ENCODE measurements around the gene SERTAD2.

SERTAD2 gene

DNA sequence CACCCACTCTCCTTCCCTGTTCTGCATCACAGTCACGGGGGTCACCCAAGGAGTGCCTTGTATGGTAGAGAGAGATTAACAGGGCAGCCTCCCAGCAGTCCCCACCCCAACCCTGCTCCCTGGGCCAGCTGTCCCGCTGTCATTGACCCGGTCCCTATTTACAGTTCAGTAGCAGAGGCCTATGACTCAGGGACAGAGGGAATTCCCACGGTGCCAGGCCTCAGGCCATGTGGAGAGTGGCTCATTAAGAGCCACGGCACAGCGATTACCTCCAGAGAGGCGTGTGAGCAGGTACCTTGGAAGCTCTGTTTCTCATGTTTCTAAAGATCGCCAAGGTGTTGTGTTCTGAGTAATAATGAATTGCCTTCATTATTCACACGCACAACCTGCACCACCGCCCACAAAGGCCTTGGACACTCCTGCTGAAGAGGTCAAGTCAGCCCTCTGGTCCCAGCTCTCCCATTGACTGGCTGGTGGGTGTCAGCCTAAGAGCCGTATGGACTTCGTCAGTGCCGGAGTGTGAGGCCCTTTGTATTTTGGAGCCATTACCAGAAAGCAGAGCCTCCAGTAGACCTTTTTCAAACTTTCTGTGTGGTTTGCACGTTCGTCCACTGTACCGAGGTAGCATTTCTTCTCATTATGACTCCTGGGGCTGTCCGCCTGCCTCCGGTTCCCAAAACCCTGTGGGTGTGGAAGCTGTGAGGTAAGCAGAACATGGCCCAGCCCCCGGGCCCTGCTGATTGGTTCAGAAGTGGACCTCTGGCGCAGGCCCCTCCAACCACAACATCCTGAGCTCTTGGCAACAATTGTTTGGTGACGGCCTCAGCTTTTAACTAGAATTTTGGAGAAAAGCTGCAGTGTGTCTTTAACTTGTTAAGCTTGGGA is 47.0 kb downstream of the SERTAD2 start:
- no peak for DNase-seq

DNA sequence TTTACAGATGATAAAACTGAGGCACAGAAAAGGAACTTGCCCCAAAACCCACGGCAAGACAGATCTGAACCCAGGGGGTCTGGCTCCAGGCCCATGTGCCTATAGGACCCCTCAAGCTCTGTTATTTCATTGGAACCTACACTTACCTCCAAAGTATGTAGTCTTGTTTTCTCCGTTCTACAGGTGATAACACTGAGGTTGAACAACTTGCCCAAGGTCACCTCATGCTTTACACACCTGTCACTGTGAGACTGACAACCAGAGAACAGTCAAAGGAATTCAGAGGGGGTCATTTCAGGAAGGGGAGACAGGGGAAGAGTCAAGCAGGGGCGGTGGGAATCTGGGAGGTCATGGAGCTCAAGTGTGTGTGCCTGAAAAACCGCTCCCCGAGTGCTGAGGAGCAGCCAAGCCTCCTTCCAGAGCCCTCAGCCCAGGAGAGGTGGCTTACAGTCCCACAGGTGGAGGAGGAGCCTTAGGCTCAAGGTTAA is 47.7 kb downstream of the SERTAD2 start:
- no peak for DNase-seq

GRCh38 chr2:64605026-64605471 is 48.7 kb downstream of the SERTAD2 start:
- DNase-seq, result no peak

- no peak for DNase-seq
Measured at GRCh38 chr2:64604155-64604554, 49.6 kb downstream of the SERTAD2 start.

GRCh38 chr2:64602436-64602835 is 51.3 kb downstream of the SERTAD2 start:
- DNase-seq, result no peak

GRCh38 chr2:64601785-64602391 is 51.8 kb downstream of the SERTAD2 start:
- no peak for DNase-seq

DNA sequence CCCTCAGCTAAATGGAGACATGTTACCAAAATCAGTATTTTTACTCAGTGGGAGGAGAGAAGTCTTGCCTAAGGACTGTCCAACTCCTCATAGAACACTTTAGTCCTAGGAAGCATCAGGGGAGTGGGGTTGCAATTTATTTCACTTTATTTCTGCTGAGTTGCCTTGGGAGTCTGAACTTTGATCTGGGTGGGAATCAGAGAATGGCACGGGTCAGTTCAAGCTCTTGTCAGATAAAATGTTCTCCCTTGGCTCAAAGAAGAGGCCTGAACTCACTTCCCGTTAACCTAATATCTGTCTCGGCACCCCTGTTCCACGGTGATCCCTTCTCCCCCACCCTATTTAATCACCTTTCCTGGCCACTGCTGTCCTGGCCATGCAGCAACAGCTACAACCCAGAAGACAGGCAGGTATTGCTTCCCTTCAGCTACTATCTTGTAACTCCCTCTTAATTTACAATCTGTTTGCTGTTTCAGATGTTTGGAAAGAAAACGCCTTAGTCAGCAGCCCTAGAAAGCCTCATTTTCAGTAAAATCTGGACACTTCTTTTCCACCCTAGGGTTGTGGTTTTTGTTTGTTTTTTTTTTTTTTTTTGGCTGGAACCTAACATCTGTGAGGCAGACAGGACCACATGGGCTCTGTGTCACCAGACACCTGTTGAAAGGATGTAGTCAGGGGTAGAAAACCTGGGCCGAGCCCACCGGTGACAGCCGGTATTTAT is 52.5 kb downstream of the SERTAD2 start:
- no peak for DNase-seq

DNA sequence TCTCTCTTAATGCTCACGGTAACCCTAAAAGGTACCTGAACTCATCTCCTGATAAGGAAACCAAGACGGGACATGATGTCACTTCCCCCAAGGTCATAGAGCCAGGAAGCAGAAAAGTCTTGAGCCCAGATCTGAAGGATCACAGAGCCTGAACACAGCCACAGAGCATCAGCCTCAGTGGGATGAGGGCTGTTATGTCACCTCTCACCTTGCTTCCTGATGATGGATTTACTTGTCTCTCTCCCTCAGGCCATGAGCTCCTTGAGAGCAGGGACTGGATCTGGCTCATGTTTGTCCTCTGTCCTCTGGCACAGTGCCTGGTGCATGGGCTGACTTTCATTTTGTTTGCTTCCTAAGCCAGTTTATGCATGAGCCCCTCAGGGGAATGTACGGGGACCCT is 54.2 kb downstream of the SERTAD2 start:
- DNase-seq, result no peak

DNA sequence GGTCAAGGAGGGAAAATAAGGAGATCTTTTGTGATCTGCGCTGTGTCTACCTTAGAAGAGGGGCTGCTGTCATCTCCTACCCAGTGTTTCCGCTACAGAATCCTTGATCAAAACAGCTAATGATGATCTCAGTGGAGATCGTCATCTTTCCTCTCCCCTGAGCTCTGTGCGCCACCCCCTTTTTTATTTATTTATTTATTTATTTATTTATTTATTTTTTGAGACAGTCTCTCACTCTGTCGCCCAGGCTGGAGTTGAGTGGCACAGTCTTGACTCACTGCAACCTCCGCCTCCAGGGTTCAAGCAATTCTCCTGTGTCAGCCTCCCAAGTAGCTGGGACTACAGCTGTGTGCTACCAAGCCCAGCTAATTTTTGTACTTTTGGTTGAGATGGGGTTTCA is 55.5 kb downstream of the SERTAD2 start:
- no peak for DNase-seq

GRCh38 chr2:64595397-64596176 is 58.1 kb downstream of the SERTAD2 start:
- DNase-seq, result peak; percentile 15

- no peak for DNase-seq
Measured at GRCh38 chr2:64594226-64594989, 59.3 kb downstream of the SERTAD2 start.

DNA sequence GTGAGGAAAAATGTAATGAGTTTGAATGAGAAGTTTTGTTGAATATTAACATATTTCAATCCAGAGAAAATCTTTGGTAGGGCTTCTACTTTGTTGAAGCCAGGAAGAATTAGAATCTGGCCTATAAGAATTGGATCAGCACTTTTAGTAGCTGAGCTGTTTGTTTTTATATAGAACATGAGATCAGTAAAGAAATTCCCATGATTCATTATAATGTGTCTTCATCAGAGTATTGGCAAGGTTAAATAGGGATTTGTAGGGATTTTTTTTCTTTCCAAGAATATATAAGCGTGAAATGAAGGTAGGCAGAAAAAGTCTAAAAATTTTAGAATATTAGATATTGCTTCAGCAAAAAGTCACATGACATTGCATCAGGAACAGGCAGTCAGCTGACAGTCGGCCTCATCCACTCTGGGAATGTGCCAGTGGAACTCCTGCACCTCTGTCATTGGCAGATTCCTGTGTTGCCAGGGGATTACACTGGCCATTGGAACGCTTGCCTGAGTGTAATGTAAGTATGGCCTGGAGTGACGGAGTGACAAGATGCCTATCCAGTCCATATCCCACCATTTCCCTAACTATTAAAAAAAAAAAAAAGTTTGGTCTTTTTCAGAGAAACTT is 60.6 kb downstream of the SERTAD2 start:
- no peak for DNase-seq

DNA sequence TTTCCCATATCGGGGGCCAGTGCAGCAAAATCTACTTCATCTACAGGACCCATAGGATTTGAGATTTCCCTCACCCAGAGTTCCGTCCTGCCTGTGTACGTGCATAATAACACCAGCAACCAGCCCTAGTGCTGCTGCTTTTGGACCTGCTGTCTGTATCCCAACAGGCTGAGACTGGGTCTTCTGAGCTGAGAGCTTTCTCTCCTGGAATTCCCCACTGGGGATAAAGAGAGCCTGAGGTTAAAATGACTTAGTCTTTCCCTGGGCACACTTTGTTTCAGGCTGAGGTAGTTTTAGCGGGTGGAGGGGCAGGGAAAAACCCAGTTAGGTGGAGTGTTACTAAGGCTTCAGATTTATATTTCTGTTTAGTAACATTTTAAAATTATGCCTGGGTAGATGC is 62.5 kb downstream of the SERTAD2 start:
- no peak for DNase-seq

DNA sequence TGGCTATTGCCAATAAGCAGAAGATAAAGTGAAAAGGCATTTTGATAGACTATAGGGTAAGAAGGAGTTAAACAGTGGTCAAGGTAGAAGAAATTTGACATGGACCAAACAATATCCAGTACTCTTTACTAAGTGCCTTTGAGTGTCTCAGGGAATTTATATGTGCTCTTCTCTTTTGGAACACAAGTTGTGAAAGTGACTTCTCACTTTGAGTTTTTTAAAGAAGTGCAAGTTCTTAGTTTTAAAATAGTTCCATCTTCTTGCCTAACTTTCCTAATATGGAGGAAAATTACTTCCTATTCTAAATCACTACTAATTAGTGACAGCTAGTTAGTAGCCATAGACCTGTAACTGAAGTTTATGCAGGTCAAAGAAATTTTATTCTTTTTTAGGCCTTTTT is 66.2 kb downstream of the SERTAD2 start:
- no peak for DNase-seq

DNA sequence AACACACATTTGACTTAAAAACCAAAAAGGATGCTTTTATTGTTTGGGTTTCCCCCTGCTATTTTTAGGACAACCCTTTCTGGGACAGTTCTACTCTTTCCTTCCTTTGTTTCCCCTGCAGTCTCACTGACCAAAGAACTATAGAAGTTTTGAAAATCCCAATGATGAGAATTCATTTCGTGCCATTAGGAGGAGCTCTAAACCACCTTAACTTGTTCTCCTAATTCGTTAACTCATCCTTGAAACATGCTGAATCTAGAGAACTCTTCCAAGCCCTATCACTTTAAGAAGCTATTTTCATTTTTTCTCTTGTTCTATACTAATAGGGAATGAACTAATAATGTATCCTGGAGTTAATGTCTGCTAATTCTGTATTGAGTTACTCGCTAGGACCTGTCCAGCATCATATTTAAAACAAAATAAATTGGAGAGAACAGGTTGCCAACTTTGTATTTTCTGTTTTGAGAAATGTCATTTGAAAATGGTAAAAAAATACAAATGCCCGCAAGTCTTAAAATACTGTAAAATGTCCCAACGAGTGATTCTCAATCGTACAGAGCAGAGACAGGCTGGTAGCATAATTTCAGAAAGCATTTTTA is 66.7 kb downstream of the SERTAD2 start:
- peak; percentile 29 for DNase-seq

DNA sequence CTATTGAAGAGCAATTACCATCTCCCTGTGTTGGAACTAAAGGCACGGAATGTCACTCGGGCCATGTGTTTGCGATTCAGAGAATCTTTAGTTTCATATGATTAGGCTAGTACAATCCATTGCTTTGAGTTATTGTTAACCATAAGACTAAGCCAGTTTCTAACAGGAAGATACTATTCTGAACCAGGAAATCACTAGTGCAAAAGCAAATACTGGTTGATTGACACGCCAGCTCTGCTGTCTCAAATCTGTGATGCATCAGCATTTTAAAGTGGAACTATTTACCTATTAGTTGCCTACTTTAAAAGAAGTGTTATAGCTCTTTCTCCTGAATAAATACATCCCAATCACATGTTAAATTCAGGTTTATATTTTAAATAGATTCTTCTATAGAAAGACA is 67.7 kb downstream of the SERTAD2 start:
- no peak for DNase-seq

GRCh38 chr2:64582774-64583340 is 70.9 kb downstream of the SERTAD2 start:
- DNase-seq, result no peak

DNA sequence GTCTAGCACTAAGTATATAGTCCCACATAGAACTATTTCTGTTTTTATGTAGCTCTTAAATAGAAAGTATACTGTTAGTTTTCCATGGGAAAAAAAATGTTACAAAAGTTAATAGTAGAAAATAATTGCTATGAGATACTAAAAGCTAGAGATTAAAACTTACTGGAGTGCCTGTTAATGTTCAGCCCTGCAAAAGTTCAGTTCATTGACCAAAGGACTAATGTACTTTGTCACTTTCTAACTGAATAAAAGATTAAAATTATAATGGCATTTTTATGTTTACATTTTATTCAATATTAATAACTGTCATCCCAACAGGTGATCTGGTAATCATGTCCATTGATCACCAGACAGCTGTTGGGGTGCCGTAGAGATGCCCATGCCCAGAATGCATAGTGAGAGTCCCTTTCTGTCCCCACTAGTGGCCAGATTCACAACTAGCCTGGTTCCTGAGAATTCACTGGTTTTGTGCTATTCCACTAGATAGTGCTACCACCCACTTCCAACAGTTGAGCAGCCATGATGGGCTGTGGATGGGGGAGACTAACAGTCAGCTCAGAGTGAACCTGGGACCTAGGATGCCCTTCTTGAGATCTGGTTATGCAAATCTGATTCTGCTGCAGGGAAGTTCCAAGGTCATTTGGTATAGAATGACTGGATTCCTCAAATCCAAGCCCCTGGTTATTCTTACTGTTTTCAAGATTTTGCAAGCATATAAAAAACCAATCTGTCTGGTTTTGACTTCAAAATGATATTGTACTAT is 71.8 kb downstream of the SERTAD2 start:
- no peak for DNase-seq
